Spleen (tissue), 11 donors: ENCODE measurements around the gene MACROD2. TPM values are rescaled to one million over a fixed set of nuclear protein-coding genes. Genes with fewer than 3 reads are reported as not detected.

Experiments used
- DNase-seq: peaks from one replicate; pipeline ENCODE4 v3.0.0-alpha.2; 2020
- H3K27ac ChIP-seq, 8 donors: fragments of 200-600 bp; sonication (generic) in 7 of 8; 1 replicate in 4 of 8; 2 replicates in 4 of 8; pipeline versions ENCODE4 v1.5.0 to v1.8.0; 2016 to 2021; ENCODE audit warnings: inconsistent platforms in 4 of 8, mild to moderate bottlenecking in 4 of 8, moderate library complexity in 1 of 8
- H3K27me3 ChIP-seq, 7 donors: fragments of 200-600 bp; sonication (generic) in 6 of 7; replicated peaks in 1 of 7; 1 replicate in 4 of 7; 2 replicates in 3 of 7; pipeline versions ENCODE4 v1.5.0 to v1.8.0; 2016 to 2021; ENCODE audit warnings: inconsistent platforms in 3 of 7, mild to moderate bottlenecking in 1 of 7
- H3K36me3 ChIP-seq, 6 donors: fragments of 200-600 bp; sonication (generic) in 5 of 6; 1 replicate in 4 of 6; 2 replicates in 2 of 6; pipeline versions ENCODE4 v1.5.0 to v1.8.0; 2016 to 2021; ENCODE audit warnings: inconsistent platforms in 2 of 6
- H3K4me1 ChIP-seq, 6 donors: fragments of 200-600 bp; sonication (generic) in 5 of 6; 1 replicate in 3 of 6; 2 replicates in 3 of 6; pipeline versions ENCODE4 v1.5.0 to v1.8.0; 2016 to 2021; ENCODE audit warnings: inconsistent platforms in 3 of 6
- H3K4me3 ChIP-seq, 8 donors: fragments of 200-600 bp; sonication (generic) in 7 of 8; 1 replicate in 4 of 8; 2 replicates in 4 of 8; pipeline versions ENCODE4 v1.5.0 to v1.8.0; 2016 to 2021; ENCODE audit warnings: inconsistent platforms in 4 of 8, mild to moderate bottlenecking in 4 of 8, moderate library complexity in 2 of 8
- H3K9me3 ChIP-seq, 8 donors: fragments of 200-600 bp; sonication (generic) in 7 of 8; 1 replicate in 4 of 8; 2 replicates in 4 of 8; pipeline versions ENCODE4 v1.5.0 to v1.8.0; 2016 to 2021; ENCODE audit warnings: inconsistent platforms in 4 of 8
- CTCF ChIP-seq, 11 experiments: fragments of 200-600 bp in 7 of 11; fragments of 450-650 bp in 4 of 11; sonication (generic) in 4 of 11; IDR thresholded peaks in 8 of 11; conservative IDR thresholded peaks in 3 of 11; 1 replicate in 7 of 11; 2 replicates in 4 of 11; pipeline versions ENCODE4 v1.4.0 to v1.8.0; 2016 to 2021; ENCODE audit warnings: antibody characterized with exemption in 11 of 11, inconsistent platforms in 4 of 11, mild to moderate bottlenecking in 1 of 11
- POLR2A ChIP-seq, 3 donors: fragments of 450-650 bp; IDR thresholded peaks; one replicate each; pipeline ENCODE4 v1.5.1; 2017; ENCODE audit warnings: antibody characterized with exemption in 3 of 3, mild to moderate bottlenecking in 1 of 3
- POLR2AphosphoS5 ChIP-seq, 3 donors: sonication (generic); formaldehyde crosslinking; IDR thresholded peaks; one replicate each; pipeline ENCODE4 v1.5.1; 2017; ENCODE audit warnings: antibody characterized with exemption in 3 of 3
- WGBS, 5 donors: extraction: QIAGEN DNeasy Blood & Tissue Kit in 3 of 5; methylation state at CpG; one replicate each; pipeline versions ENCODE4 v1.1.5 to v1.1.7; 2013 to 2018; 5-methylcytosine and 5-hydroxymethylcytosine counted together
- intact Hi-C: fragments of 100-400 bp; cut with DNase I; formaldehyde crosslinking; loops from one replicate; pipeline ENCODE4 v1.15.0; 2023; ENCODE audit warnings: low total_unique reads
- polyA plus RNA-seq, 3 donors: library from polyadenylated mRNA; stranded (reverse); fragments of 200-250 nt; gene quantifications; one replicate each; pipeline ENCODE4 v1.2.1, GENCODE V29; 2013
- total RNA-seq, 7 donors: library from RNA; depleted of rRNA in 3 of 7; stranded (reverse); fragments of >200 nt in 3 of 7; fragmentation: NEBNext Ultra II Directional in 4 of 7; extraction: Animal tissue kit (Norgen Biotek cat#: 25700) in 4 of 7; gene quantifications; one replicate each; pipeline versions ENCODE4 v1.1.0 to v1.2.1, GENCODE V29; 2016 to 2021
- donor health status: healthy with polysubstance abuse.
- donor health status: DM: no; HTN: no; CAD: no; lungs with moderate emphysema.
- donor health status: DM: no; HTN: no; CAD: no.
- donor health status: Bipolar disorder and iron deficiency.
- donor health status: healthy.
- donor health status: DM: no; HTN: no; CAD: no.
- donor health status: DM: yes; HTN: yes; CAD: no.

MACROD2 gene
- total and polyA plus RNA-seq, 10 donors: 1.5 to 4.7 (median 3.4) TPM

- no peaks in the 10 kb centered on the region for H3K27me3 ChIP-seq
- no peaks in the 10 kb centered on the region for H3K4me1 ChIP-seq
- H3K36me3 ChIP-seq: no peaks in the 10 kb centered on the region
- no peak for DNase-seq
- H3K9me3 ChIP-seq: peaks cover 0 to 10% (median 0%) of the 10 kb centered on the region in 8 donors
- H3K27ac ChIP-seq: no peak overlapping the region
- intact Hi-C loops: no loop called here
- no peak for TF ChIP-seq POLR2A (IDR thresholded peaks at IDR 0.05)
- no peak overlapping the region for H3K4me3 ChIP-seq
- WGBS, 5 donors: 81 to 95% (median 89%) methylated on average over 3 of the region's 3 CpGs
Observed at GRCh38 chr20:14481863-14482262, 486.5 kb downstream of the MACROD2 start.

GRCh38 chr20:14488212-14488611 is 492.9 kb downstream of the MACROD2 start:
- no peak for TF ChIP-seq CTCF (IDR thresholded peaks at IDR 0.05 in 8 of 11, conservative IDR thresholded peaks at IDR 0.05 in 3 of 11)
- no peak for TF ChIP-seq POLR2A (IDR thresholded peaks at IDR 0.05)
- TF ChIP-seq POLR2AphosphoS5 (IDR thresholded peaks at IDR 0.05): no peak
- H3K4me3 ChIP-seq: no peak overlapping the region
- no peak overlapping the region for H3K27ac ChIP-seq
- no peaks in the 10 kb centered on the region for H3K27me3 ChIP-seq
- DNase-seq: no peak
- no peaks in the 10 kb centered on the region for H3K4me1 ChIP-seq
- intact Hi-C loops: no loop called here
- no peaks in the 10 kb centered on the region for H3K36me3 ChIP-seq
- peaks cover 0 to 3% (median 0%) of the 10 kb centered on the region in 8 donors for H3K9me3 ChIP-seq

GRCh38 chr20:14488756-14489479 is 493.6 kb downstream of the MACROD2 start:
- Histone ChIP-seq H3K27ac (no peak overlapping the region), H3K27me3 (no peaks in the 10 kb centered on the region), H3K9me3 (no peaks in the 10 kb centered on the region), H3K4me1 (no peaks in the 10 kb centered on the region), H3K36me3 (no peaks in the 10 kb centered on the region), H3K4me3 (no peak overlapping the region)
- intact Hi-C loops: no loop called here
- 68 to 90% (median 85%) methylated on average over 5 of the region's 5 CpGs for WGBS, 5 donors
- TF ChIP-seq POLR2A (IDR thresholded peaks at IDR 0.05) (no peak), CTCF (IDR thresholded peaks at IDR 0.05 in 8 of 11, conservative IDR thresholded peaks at IDR 0.05 in 3 of 11) (no peak), POLR2AphosphoS5 (IDR thresholded peaks at IDR 0.05) (no peak)
- no peak for DNase-seq

- intact Hi-C loops: no loop called here
- DNase-seq: no peak
- no peaks in the 10 kb centered on the region for H3K27me3 ChIP-seq
- H3K9me3 ChIP-seq: no peaks in the 10 kb centered on the region
- TF ChIP-seq POLR2AphosphoS5 (IDR thresholded peaks at IDR 0.05) (no peak), CTCF (IDR thresholded peaks at IDR 0.05 in 8 of 11, conservative IDR thresholded peaks at IDR 0.05 in 3 of 11) (no peak), POLR2A (IDR thresholded peaks at IDR 0.05) (no peak)
- H3K4me1 ChIP-seq: no peaks in the 10 kb centered on the region
- H3K4me3 ChIP-seq: no peak overlapping the region
- no peak overlapping the region for H3K27ac ChIP-seq
- no peaks in the 10 kb centered on the region for H3K36me3 ChIP-seq
- WGBS, 5 donors: 40 to 49% (median 45%) methylated on average over 2 of the region's 2 CpGs
Observed at GRCh38 chr20:14489544-14489943, 494.2 kb downstream of the MACROD2 start.
